Small intestine (tissue), 7 donors: ENCODE results near the gene SULT4A1. TPM values are rescaled to one million over a fixed set of nuclear protein-coding genes. Genes with fewer than 3 reads are reported as not detected.
A peak's percentile ranks its signal among the peaks of the same experiment; 100 is the strongest.

Experiments used
- DNase-seq, 2 donors: peaks; one replicate each; pipeline versions ENCODE4 v3.0.0 to v3.0.0-alpha.2; 2013
- FAIRE-seq: peaks from 2 replicates; lab custom pipeline; 2012; peaks lifted over from hg19 to GRCh38; lab: Jason Lieb, UNC
- H3K27ac ChIP-seq, 3 donors: one replicate each; pipeline ENCODE4 v1.5.1; 2013; ENCODE audit warnings: low read length in 2 of 3, mild to moderate bottlenecking in 2 of 3, control low read depth in 1 of 3, inconsistent platforms in 1 of 3, low read depth in 1 of 3, moderate library complexity in 1 of 3
- H3K27me3 ChIP-seq, 3 donors: one replicate each; pipeline ENCODE4 v1.6.1; 2013; ENCODE audit warnings: low read length in 3 of 3, inconsistent platforms in 1 of 3; ENCODE audit not compliant: control insufficient read depth in 3 of 3, insufficient read depth in 3 of 3
- H3K36me3 ChIP-seq, 3 donors: one replicate each; pipeline ENCODE4 v1.6.1; 2013; ENCODE audit warnings: low read length in 3 of 3, inconsistent platforms in 1 of 3, low read depth in 1 of 3, mild to moderate bottlenecking in 1 of 3, moderate library complexity in 1 of 3; ENCODE audit not compliant: control insufficient read depth in 3 of 3, insufficient read depth in 2 of 3
- H3K4me1 ChIP-seq, 3 donors: one replicate each; pipeline ENCODE4 v1.6.1; 2013; ENCODE audit warnings: low read length in 2 of 3, inconsistent platforms in 1 of 3, low read depth in 1 of 3, mild to moderate bottlenecking in 1 of 3, moderate library complexity in 1 of 3; ENCODE audit not compliant: control insufficient read depth in 3 of 3, insufficient read depth in 2 of 3
- H3K4me3 ChIP-seq, 3 donors: one replicate each; pipeline ENCODE4 v1.5.1; 2013; ENCODE audit warnings: low read length in 3 of 3, control low read depth in 1 of 3, inconsistent platforms in 1 of 3, low read depth in 1 of 3, mild to moderate bottlenecking in 1 of 3, moderate library complexity in 1 of 3
- H3K9me3 ChIP-seq, 2 donors: one replicate each; pipeline ENCODE4 v1.6.1; 2013; ENCODE audit warnings: low read depth in 1 of 2, low read length in 1 of 2; ENCODE audit not compliant: control insufficient read depth in 2 of 2, insufficient read depth in 1 of 2
- WGBS, 3 donors: extraction: QIAGEN DNeasy Blood & Tissue Kit; methylation state at CpG; one replicate each; pipeline ENCODE4 v1.1.7; 2013; 5-methylcytosine and 5-hydroxymethylcytosine counted together
- polyA plus RNA-seq, 4 donors: library from polyadenylated mRNA; stranded (reverse) in 3 of 4; unstranded in 1 of 4; fragments of 200-250 nt in 3 of 4; fragments of 120-200 nt in 1 of 4; gene quantifications; one replicate each; pipeline versions ENCODE4 v1.2.1 to v1.2.3, GENCODE V29; 2013
- donor health status: healthy with polysubstance abuse.
- donor health status: control.
- donor health status: control.
- donor health status: Bipolar disorder and iron deficiency.
- donor health status: healthy.

Gene SULT4A1
- polyA plus RNA-seq, 4 donors, result 0.53 to 60.4 (median 17.9) TPM

DNA sequence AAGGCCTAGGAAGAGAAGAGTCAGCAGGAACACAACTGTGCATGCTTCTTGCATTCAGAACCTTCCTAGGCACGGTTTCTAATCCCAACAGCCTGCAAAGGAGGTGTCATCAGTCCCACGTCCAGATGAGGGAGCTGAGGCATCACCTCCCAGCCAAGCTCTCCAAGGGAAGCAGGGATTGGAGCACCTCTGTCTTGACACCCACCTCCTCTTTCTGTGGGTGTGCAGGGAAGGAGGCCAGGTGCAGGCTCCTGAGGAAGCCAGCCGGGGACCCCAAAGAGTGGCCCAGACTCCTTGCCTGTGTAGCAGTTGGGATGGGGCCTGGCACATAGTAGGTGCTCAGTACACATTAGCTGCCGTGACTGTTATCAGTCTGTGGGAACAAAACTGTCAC is 27.5 kb upstream of the SULT4A1 start:
- no peak overlapping the region for H3K27ac ChIP-seq
- 35 to 48% (median 41%) methylated on average over 4 of the region's 4 CpGs for WGBS, 3 donors
- no peaks in the 10 kb centered on the region for H3K36me3 ChIP-seq
- H3K4me3 ChIP-seq, result no peak overlapping the region
- H3K9me3 ChIP-seq, result no peaks in the 10 kb centered on the region
- no peaks in the 10 kb centered on the region for H3K4me1 ChIP-seq
- no peak for DNase-seq
- FAIRE-seq, result no peak
- peaks cover 14 to 34% (median 29%) of the 10 kb centered on the region in 3 donors for H3K27me3 ChIP-seq

DNA sequence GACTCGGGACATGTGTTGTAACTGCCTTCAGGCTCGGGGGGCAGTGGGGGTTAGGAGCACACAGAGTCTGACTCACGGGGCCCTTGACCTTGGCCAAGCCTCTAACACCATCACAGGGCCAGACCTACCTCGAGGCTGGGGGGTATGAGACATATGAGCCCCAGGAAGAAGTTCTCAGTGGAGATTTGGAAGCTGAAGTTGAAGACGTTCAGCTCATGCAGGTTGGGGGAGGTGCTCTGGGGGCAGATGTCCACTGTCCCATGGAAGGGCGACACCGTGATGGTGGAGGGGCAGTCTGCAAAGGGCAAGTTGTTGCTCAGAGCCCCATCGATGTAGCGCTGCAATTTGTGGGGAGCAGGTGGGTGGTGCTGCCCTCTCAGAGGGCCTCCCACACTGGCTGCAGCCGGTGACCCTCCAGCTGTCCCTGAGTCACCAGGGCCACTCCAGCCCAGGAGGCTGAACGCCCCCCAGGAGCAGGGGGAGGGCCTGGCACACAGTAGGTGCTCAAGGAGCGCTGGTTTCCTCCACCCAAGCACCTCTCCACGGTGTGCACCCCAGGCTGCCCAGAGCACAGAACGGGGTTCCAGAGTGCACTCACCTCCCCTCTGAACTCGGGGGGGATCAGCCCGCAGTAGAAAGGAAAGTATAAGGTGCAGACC is 27.0 kb upstream of the SULT4A1 start:
- Histone ChIP-seq H3K36me3 (no peaks in the 10 kb centered on the region), H3K4me3 (no peak overlapping the region), H3K27me3 (peaks cover 14 to 34% (median 29%) of the 10 kb centered on the region in 3 donors), H3K4me1 (no peaks in the 10 kb centered on the region), H3K9me3 (no peaks in the 10 kb centered on the region), H3K27ac (no peak overlapping the region)
- FAIRE-seq (no peak), DNase-seq (no peak)
- WGBS, 3 donors, result 44 to 73% (median 57%) methylated on average over 16 of the region's 16 CpGs

DNA sequence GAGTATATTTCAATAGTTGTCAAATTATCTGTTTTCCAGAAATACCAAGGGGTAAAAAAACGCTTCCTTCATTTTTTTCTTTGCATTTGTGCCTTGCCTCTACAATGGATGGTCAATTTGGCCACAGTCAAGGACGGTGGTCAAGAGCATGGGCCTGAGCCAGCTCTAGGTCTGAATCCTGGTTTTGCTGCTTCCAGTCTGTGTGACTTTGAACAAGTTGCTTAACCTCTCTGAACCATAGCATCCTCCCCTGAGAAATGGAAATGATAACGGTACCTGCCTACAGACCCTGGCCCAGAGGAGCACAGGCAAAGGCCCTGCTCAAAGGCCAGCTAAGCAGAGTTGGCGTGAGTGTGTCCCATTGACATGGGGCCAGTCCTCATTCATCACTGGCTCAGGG is 26.4 kb upstream of the SULT4A1 start:
- FAIRE-seq (no peak), DNase-seq (no peak)
- H3K9me3 ChIP-seq, result no peaks in the 10 kb centered on the region
- H3K36me3 ChIP-seq, result no peaks in the 10 kb centered on the region
- H3K27ac ChIP-seq, result no peak overlapping the region
- H3K27me3 ChIP-seq, result peaks cover 14 to 34% (median 29%) of the 10 kb centered on the region in 3 donors
- H3K4me1 ChIP-seq, result no peaks in the 10 kb centered on the region
- H3K4me3 ChIP-seq, result no peak overlapping the region
- WGBS, 3 donors, result 71 to 82% (median 73%) methylated on average over 4 of the region's 4 CpGs

DNA sequence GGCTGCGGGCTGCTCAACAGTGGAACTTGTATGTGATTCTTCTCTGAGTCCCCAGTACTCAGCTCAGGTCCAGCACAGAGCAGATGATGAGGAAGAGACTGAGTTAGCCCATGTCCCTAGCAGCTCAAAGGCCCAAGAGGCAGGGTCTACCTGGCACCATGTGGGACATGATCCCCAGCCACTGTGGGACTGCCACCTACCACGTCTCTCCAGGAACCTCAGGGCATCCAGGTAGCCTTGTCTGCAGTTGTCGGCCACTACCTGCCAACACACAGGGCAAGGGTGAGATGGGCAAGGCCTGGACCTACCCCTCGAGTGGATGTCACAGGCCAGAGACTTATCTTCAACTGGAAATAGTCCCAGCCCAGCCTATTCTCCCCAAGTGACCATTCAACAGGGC is 25.1 kb upstream of the SULT4A1 start:
- no peaks in the 10 kb centered on the region for H3K4me1 ChIP-seq
- H3K27me3 ChIP-seq, result peaks cover 12 to 29% (median 25%) of the 10 kb centered on the region in 3 donors
- 55 to 73% (median 63%) methylated on average over 4 of the region's 4 CpGs for WGBS, 3 donors
- no peak for FAIRE-seq
- no peaks in the 10 kb centered on the region for H3K36me3 ChIP-seq
- H3K4me3 ChIP-seq, result no peak overlapping the region
- no peak for DNase-seq
- no peaks in the 10 kb centered on the region for H3K9me3 ChIP-seq
- no peak overlapping the region for H3K27ac ChIP-seq

DNA sequence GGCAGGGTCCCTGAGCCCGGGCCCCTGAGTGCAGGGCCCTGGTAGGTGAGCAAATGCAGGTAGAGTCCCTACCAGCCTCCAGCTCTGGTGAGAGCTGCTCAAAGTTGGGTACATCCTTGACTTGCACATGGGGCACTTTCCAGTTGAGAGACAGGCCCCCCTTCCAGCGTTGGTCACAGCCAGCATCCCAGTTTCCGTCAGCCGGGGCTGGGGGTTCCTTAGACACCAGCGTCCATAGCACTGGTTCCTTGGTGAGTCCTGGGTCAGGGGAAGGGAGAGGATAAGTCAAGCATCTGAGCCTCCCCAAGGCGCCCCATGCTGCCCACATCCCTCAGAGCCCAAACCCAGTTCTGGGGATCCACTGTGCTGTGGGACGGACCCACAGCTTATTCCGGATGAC is 23.9 kb upstream of the SULT4A1 start:
- Histone ChIP-seq H3K27ac (no peak overlapping the region), H3K9me3 (no peaks in the 10 kb centered on the region), H3K27me3 (peaks cover 6 to 17% (median 16%) of the 10 kb centered on the region in 3 donors), H3K4me1 (no peaks in the 10 kb centered on the region), H3K4me3 (no peak overlapping the region), H3K36me3 (no peaks in the 10 kb centered on the region)
- DNase-seq (no peak), FAIRE-seq (no peak)
- WGBS, 3 donors, result 62 to 72% (median 62%) methylated on average over 8 of the region's 8 CpGs

DNA sequence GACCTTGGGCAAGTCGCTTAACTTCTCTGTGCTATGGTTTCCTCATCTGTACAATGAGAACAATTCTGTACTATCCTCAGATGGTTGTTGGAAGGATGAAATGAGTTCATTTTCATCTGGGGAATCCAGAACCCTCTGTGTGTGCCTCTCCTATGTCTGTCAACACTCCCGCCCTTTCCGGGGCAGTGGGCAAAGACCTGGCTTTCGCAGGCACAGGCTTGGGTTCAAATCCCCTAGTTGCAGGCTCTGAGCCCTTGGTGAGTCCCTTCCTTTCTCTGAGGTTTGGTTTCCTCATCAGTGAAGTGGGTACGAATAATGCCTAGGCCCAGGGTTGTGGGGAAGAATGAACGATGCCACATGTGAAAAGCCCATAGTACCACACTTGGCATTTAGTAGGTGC is 23.5 kb upstream of the SULT4A1 start:
- no peak for FAIRE-seq
- no peak overlapping the region for H3K4me3 ChIP-seq
- WGBS, 3 donors, result 84 to 94% (median 89%) methylated on average over 6 of the region's 6 CpGs
- H3K4me1 ChIP-seq, result no peaks in the 10 kb centered on the region
- H3K27me3 ChIP-seq, result peaks cover 3 to 13% (median 13%) of the 10 kb centered on the region in 3 donors
- no peaks in the 10 kb centered on the region for H3K36me3 ChIP-seq
- no peak for DNase-seq
- H3K9me3 ChIP-seq, result no peaks in the 10 kb centered on the region
- H3K27ac ChIP-seq, result no peak overlapping the region

DNA sequence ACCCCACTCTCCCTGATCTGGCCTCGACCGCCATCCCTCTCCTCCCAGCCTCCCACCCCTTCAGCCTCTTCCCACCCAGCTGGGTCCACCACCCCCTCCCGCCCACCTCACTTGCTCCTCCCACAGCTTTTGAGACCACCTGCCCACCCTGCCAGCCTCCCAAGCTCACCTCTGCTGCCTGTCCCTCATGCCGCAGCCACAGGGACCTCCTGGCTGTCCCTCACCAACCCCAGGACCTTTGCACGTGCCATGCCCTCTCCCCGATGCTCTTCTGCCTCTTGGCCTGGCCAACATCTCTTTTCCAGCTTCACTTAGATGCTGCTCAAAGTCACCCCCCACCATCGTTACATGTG is 23.0 kb upstream of the SULT4A1 start:
- Histone ChIP-seq H3K4me1 (no peaks in the 10 kb centered on the region), H3K4me3 (no peak overlapping the region), H3K27ac (no peak overlapping the region), H3K27me3 (peaks cover 0 to 8% (median 8%) of the 10 kb centered on the region in 3 donors), H3K36me3 (no peaks in the 10 kb centered on the region), H3K9me3 (no peaks in the 10 kb centered on the region)
- FAIRE-seq (no peak), DNase-seq (no peak)
- 62 to 69% (median 63%) methylated on average over 6 to 7 of the region's 7 CpGs for WGBS, 3 donors

DNA sequence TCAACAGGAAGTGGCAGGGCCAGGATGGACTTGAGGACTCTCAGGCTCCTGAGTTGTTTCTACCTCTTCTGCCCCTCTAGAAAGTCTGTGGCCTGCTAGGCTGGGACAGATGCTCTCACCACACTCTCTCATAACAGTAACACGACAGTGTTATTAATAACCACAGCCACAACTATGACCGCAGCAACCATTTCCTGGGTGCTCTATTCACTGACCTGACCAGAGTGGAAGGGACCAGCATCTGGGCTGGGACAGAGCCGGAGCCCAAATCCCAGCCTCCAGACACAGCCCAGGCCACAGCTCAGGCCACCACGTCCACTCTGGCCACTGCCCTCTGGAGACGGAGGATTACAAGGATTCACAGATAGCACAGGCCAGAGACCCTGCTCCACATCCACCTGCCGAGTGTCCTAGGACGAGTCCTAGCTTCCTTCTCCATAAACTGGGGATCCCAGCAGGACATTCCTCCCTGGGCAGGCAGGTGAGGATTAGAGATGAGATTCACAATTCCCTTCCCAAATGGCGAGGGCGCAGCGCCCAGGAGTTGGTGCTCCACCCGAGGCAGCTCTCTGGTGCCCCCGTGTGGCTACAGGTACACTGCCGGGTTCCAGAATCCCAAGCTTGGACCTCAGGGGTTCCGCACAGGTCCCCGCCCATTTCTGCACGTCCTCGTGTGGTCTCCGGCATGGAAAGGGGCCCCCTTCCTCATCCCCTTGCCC is 22.4 kb upstream of the SULT4A1 start:
- Histone ChIP-seq H3K27me3 (peaks cover 0 to 3% (median 2%) of the 10 kb centered on the region in 3 donors), H3K36me3 (no peaks in the 10 kb centered on the region), H3K4me1 (no peaks in the 10 kb centered on the region), H3K9me3 (no peaks in the 10 kb centered on the region), H3K27ac (no peak overlapping the region), H3K4me3 (no peak overlapping the region)
- DNase-seq (peak; percentile 39 to 52), FAIRE-seq (no peak)
- 18 to 22% (median 21%) methylated on average over 18 of the region's 18 CpGs for WGBS, 3 donors
